HepG2 (cell line): ENCODE data around the gene LMAN1L. TPM values are rescaled to one million over a fixed set of nuclear protein-coding genes. Genes with fewer than 3 reads are reported as not detected.

Source experiments
- ATAC-seq: fragments of 200-7000 bp; cut with Tn5 transposase; 3 replicates; pipeline ENCODE4 v1.9.1; 2020; ENCODE audit warnings: mild to moderate bottlenecking, moderate library complexity
- BruUV-seq: library from RNA; stranded (reverse); fragments of 400-500 nt; replicated peaks from 2 replicates; lab custom pipeline; 2021; lab: Mats Ljungman, UMichigan
- CTCF ChIA-PET: fragments of 300-600 bp; formaldehyde crosslinking; extraction: SDS; loops from one replicate; lab custom pipeline; 2021; ENCODE audit warnings: low total read pairs, inconsistent platforms, low intra/inter-chr PET ratio; lab: Yijun Ruan, JAX
- POLR2A ChIA-PET: fragments of 350-600 bp; sonication (Branson Sonifier 250); formaldehyde crosslinking; loops from one replicate; lab custom pipeline; 2020; ENCODE audit warnings: antibody characterized with exemption, inconsistent platforms; lab: Yijun Ruan, JAX
- DNase-seq: peaks from one replicate; pipeline ENCODE4 v3.0.0-alpha.2; 2015; ENCODE audit warnings: low spot score
- FAIRE-seq: peaks from 3 replicates; lab custom pipeline; 2011; peaks lifted over from hg19 to GRCh38; lab: Jason Lieb, UNC
- H2AFZ ChIP-seq: one replicate; pipeline ENCODE4 v1.6.1; 2011; ENCODE audit warnings: low read length, inconsistent platforms
- H3K27ac ChIP-seq: fragments of 300-600 bp; 3 replicates; pipeline ENCODE4 v1.8.0; 2011; ENCODE audit warnings: mixed run types, mild to moderate bottlenecking, mixed read lengths, low read length, inconsistent platforms; ENCODE audit not compliant: insufficient read depth; ENCODE audit errors: extremely low read length
- H3K27me3 ChIP-seq, 2 experiments: fragments of 200-600 bp in 1 of 2; 2 replicates in 1 of 2; 3 replicates in 1 of 2; pipeline versions ENCODE4 v1.6.0 to v1.8.0; 2011; ENCODE audit warnings: low read length in 2 of 2, mild to moderate bottlenecking in 2 of 2, moderate library complexity in 2 of 2, inconsistent platforms in 1 of 2; ENCODE audit not compliant: insufficient read depth in 2 of 2, control insufficient read depth in 1 of 2
- H3K36me3 ChIP-seq, 2 experiments: fragments of 200-600 bp in 1 of 2; replicated peaks in 1 of 2; 2 replicates in 1 of 2; 3 replicates in 1 of 2; pipeline versions ENCODE4 v1.5.1 to v1.8.0; 2011; ENCODE audit warnings: low read length in 2 of 2, inconsistent platforms in 1 of 2; ENCODE audit not compliant: insufficient read depth in 2 of 2, control insufficient read depth in 1 of 2
- H3K4me1 ChIP-seq: 2 replicates; pipeline ENCODE4 v1.5.1; 2012; ENCODE audit warnings: low read length, inconsistent platforms; ENCODE audit not compliant: insufficient read depth
- H3K4me2 ChIP-seq: 2 replicates; pipeline ENCODE4 v1.6.0; 2011; ENCODE audit warnings: low read depth, low read length, inconsistent platforms
- H3K4me3 ChIP-seq, 3 experiments: fragments of 200-600 bp in 1 of 3; sonication (generic), shearing (Covaris generic) in 1 of 3; replicated peaks in 1 of 3; 2 replicates each; pipeline ENCODE4 v1.5.1; 2011 to 2016; ENCODE audit warnings: low read length in 3 of 3, inconsistent platforms in 2 of 3, low read depth in 2 of 3, mild to moderate bottlenecking in 2 of 3, control low read depth in 1 of 3, mixed read lengths in 1 of 3; ENCODE audit not compliant: insufficient read depth in 1 of 3
- H3K79me2 ChIP-seq: one replicate; pipeline ENCODE4 v1.6.1; 2011; ENCODE audit warnings: low read length, inconsistent platforms; ENCODE audit not compliant: insufficient read depth
- H3K9ac ChIP-seq: 2 replicates; pipeline ENCODE4 v1.6.0; 2011; ENCODE audit warnings: mild to moderate bottlenecking, low read depth, low read length, inconsistent platforms; ENCODE audit not compliant: insufficient read depth
- H3K9me3 ChIP-seq: 2 replicates; pipeline ENCODE4 v1.5.1; 2012; ENCODE audit warnings: mild to moderate bottlenecking, low read length
- H4K20me1 ChIP-seq: 2 replicates; pipeline ENCODE4 v1.6.0; 2011; ENCODE audit warnings: inconsistent platforms, mild to moderate bottlenecking, low read length, moderate library complexity; ENCODE audit not compliant: insufficient read depth
- CCAR2 ChIP-seq: fragments of 200-400 bp; formaldehyde crosslinking; optimal IDR thresholded peaks from 2 replicates; pipeline ENCODE3; 2018; ENCODE audit warnings: low read depth, mild to moderate bottlenecking, low read length, moderate library complexity
- E2F2 ChIP-seq: sonication (generic); formaldehyde crosslinking; IDR thresholded peaks from 2 replicates; pipeline ENCODE4 v1.4.0; 2020; ENCODE audit warnings: missing genetic modification reagents, borderline replicate concordance
- IKZF1 ChIP-seq: fragments of 450-650 bp; IDR thresholded peaks from 2 replicates; pipeline ENCODE4 v1.7.1; 2016
- MEIS1 ChIP-seq: sonication (generic); formaldehyde crosslinking; IDR thresholded peaks from 2 replicates; pipeline ENCODE4 v1.9.0; 2021; ENCODE audit warnings: mild to moderate bottlenecking, missing genetic modification reagents, moderate library complexity, borderline replicate concordance
- NKX3-1 ChIP-seq: sonication (generic); formaldehyde crosslinking; IDR thresholded peaks from 2 replicates; pipeline ENCODE4 v1.5.0; 2020; ENCODE audit warnings: missing genetic modification reagents
- SALL1 ChIP-seq: sonication (generic); formaldehyde crosslinking; IDR thresholded peaks from 2 replicates; pipeline ENCODE4 v1.8.0; 2022; ENCODE audit warnings: mild to moderate bottlenecking, missing genetic modification reagents
- ZBTB37 ChIP-seq: sonication (generic); formaldehyde crosslinking; IDR thresholded peaks from 2 replicates; pipeline ENCODE4 v1.4.0; 2020; ENCODE audit warnings: mild to moderate bottlenecking, missing genetic modification reagents
- ZFP37 ChIP-seq: sonication (generic); formaldehyde crosslinking; IDR thresholded peaks from 2 replicates; pipeline ENCODE4 v1.4.0; 2020; ENCODE audit warnings: missing genetic modification reagents, borderline replicate concordance
- ZFP91 ChIP-seq: sonication (generic); formaldehyde crosslinking; IDR thresholded peaks from 2 replicates; pipeline ENCODE4 v1.9.0; 2022; ENCODE audit warnings: missing genetic modification reagents, mild to moderate bottlenecking, borderline replicate concordance
- ZNF3 ChIP-seq: IDR thresholded peaks from 2 replicates; pipeline ENCODE4 v1.7.0; 2017; ENCODE audit warnings: inconsistent platforms
- ZNF432 ChIP-seq: sonication (generic); formaldehyde crosslinking; IDR thresholded peaks from 2 replicates; pipeline ENCODE4 v1.5.0; 2020; ENCODE audit warnings: missing genetic modification reagents, mild to moderate bottlenecking, borderline replicate concordance
- ZNF616 ChIP-seq: sonication (generic); formaldehyde crosslinking; IDR thresholded peaks from 2 replicates; pipeline ENCODE4 v1.5.0; 2020; ENCODE audit warnings: low read depth, mild to moderate bottlenecking, missing genetic modification reagents
- ZNF629 ChIP-seq: sonication (generic); formaldehyde crosslinking; conservative IDR thresholded peaks from 2 replicates; pipeline ENCODE4 v1.5.0; 2020; ENCODE audit warnings: missing genetic modification reagents
- WGBS: methylation state at CpG from one replicate; pipeline ENCODE4 v1.1.6; 2017; ENCODE audit warnings: low lambda C conversion rate; 5-methylcytosine and 5-hydroxymethylcytosine counted together
- in situ Hi-C: cut with HindIII; loops from 2 replicates; pipeline ENCODE4 v1.10.0; 2017; ENCODE audit warnings: low pct_unique_long_range_greater_than_20kb; ENCODE audit not compliant: extremely low pct_ligation_motif_present
- intact Hi-C: fragments of 100-400 bp; cut with micrococcal nuclease; formaldehyde crosslinking; loops from one replicate; pipeline ENCODE4 v1.10.0; 2022; ENCODE audit not compliant: unreplicated experiment
- polyA plus RNA-seq, 8 experiments: library from polyadenylated mRNA; depleted of rRNA in 3 of 8; stranded (reverse) in 7 of 8; unstranded in 1 of 8; fragments of >200 nt; fragmentation: Illumina TruSeq in 4 of 8; extraction: Trizol in 4 of 8; gene quantifications; 2 replicates each; pipeline versions ENCODE4 v1.2.1 to v1.2.3, GENCODE V29; 2011 to 2016; ENCODE audit warnings: low read depth in 4 of 8, missing spikeins in 1 of 8, mixed read lengths in 1 of 8; ENCODE audit not compliant: insufficient read depth in 1 of 8
- total RNA-seq, 5 experiments: library from RNA; depleted of rRNA; stranded (reverse); fragments of >200 nt; fragmentation: Illumina TruSeq; extraction: Trizol; gene quantifications; 2 replicates each; pipeline ENCODE4 v1.2.3, GENCODE V29; 2016; ENCODE audit warnings: low read depth in 1 of 5
- TF ChIP-seq, protein P1 (sequence below): sonication (generic); formaldehyde crosslinking; IDR thresholded peaks from 2 replicates; pipeline ENCODE4 v1.5.1; 2020; ENCODE audit warnings: missing genetic modification reagents, mild to moderate bottlenecking, borderline replicate concordance

LMAN1L gene
- total and polyA plus RNA-seq, 2 of the 13 experiments (the other 11 are each of a cell fraction or from before 2014, with no cell fraction given), result not detected

- H3K79me2 ChIP-seq, result no peaks in the 10 kb centered on the region
- no peak overlapping the region for H3K4me2 ChIP-seq
- H3K9ac ChIP-seq, result no peak overlapping the region
- POLR2A ChIA-PET, result interaction anchor here (1.1 kb wide), 1 partner anchor 12 kb away, joined by 3 read pairs; no protein-coding TSS in a partner anchor
- no peaks in the 10 kb centered on the region for H3K9me3 ChIP-seq
- BruUV-seq, result no TSS peak
- intact Hi-C loops, result loop anchor here (1.0 to 2.0 kb wide), 2 partner anchors 17 to 29 kb away; partner anchors contain the start of gene CSK
- H3K4me3 ChIP-seq, result no peak overlapping the region
- CTCF ChIA-PET, result interaction anchor here (1.3 to 2.5 kb wide), 3 partner anchors 22 to 165 kb away, joined by 6 to 56 read pairs (median 6); no protein-coding TSS in a partner anchor
- H3K27me3 ChIP-seq, result no peaks in the 10 kb centered on the region
- peaks cover 20 to 41% of the 10 kb centered on the region in 2 experiments for H3K36me3 ChIP-seq
- no CpG with 5 or more reads among the region's 18 CpGs for WGBS
- DNase-seq (peak; percentile 43), ATAC-seq (peak; percentile 92), FAIRE-seq (peak; percentile 64)
- no peaks in the 10 kb centered on the region; the same call in 1 of the 2 replicates for H4K20me1 ChIP-seq
- in situ Hi-C loops, result no loop called here
- H3K4me1 ChIP-seq, result peaks cover 13% of the 10 kb centered on the region
- H3K27ac ChIP-seq, result no peak overlapping the region
- H2AFZ ChIP-seq, result no peak overlapping the region
- no peak for TF ChIP-seq ZNF432 (CRISPR knock-in tag)
- no peak for TF ChIP-seq ZNF3
- no peak for TF ChIP-seq ZBTB37 (CRISPR knock-in tag)
- no peak for TF ChIP-seq NKX3-1 (CRISPR knock-in tag)
- no peak for TF ChIP-seq IKZF1
- peak; percentile 36; the same call in 1 of the 2 replicates for TF ChIP-seq SALL1 (CRISPR knock-in tag)
- TF ChIP-seq ZFP37 (CRISPR knock-in tag), result no peak
- peak; percentile 53; the same call in 1 of the 2 replicates for TF ChIP-seq MEIS1 (CRISPR knock-in tag)
- TF ChIP-seq E2F2 (CRISPR knock-in tag), result no peak
- peak; percentile 43; the same call in 1 of the 2 replicates for TF ChIP-seq ZFP91 (CRISPR knock-in tag)
- TF ChIP-seq, protein P1, sequence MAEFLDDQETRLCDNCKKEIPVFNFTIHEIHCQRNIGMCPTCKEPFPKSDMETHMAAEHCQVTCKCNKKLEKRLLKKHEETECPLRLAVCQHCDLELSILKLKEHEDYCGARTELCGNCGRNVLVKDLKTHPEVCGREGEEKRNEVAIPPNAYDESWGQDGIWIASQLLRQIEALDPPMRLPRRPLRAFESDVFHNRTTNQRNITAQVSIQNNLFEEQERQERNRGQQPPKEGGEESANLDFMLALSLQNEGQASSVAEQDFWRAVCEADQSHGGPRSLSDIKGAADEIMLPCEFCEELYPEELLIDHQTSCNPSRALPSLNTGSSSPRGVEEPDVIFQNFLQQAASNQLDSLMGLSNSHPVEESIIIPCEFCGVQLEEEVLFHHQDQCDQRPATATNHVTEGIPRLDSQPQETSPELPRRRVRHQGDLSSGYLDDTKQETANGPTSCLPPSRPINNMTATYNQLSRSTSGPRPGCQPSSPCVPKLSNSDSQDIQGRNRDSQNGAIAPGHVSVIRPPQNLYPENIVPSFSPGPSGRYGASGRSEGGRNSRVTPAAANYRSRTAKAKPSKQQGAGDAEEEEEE (CRISPR knock-in tag), result no peak
- TF ChIP-seq ZNF629 (CRISPR knock-in tag), result no peak
- TF ChIP-seq ZNF616 (CRISPR knock-in tag), result no peak
- no peak for TF ChIP-seq CCAR2
These were observed 12.6 kb upstream of the LMAN1L start for GRCh38 chr15:74799856-74800558.
